GM13977 (cell line): Measurements from ENCODE around the gene MIOS.

Experiments
- DNase-seq: peaks from one replicate; pipeline ENCODE4 v3.0.0; 2012; ENCODE audit warnings: low spot score
- in situ Hi-C: fragments of 300-500 bp; cut with MboI; formaldehyde crosslinking; loops from one replicate; pipeline ENCODE4 v1.12.0; 2022; ENCODE audit warnings: low sequenced_read_pairs, low pct_unique_long_range_greater_than_20kb, mixed read lengths, inconsistent platforms; ENCODE audit not compliant: unreplicated experiment
- TF ChIP-seq, protein P1 (sequence below): IDR thresholded peaks from 2 replicates; pipeline ENCODE4 v1.5.1; 2012; ENCODE audit warnings: mild to moderate bottlenecking, control low read depth; ENCODE audit not compliant: insufficient read depth; ENCODE audit errors: extremely low read depth, missing control alignments

The MIOS gene

DNA sequence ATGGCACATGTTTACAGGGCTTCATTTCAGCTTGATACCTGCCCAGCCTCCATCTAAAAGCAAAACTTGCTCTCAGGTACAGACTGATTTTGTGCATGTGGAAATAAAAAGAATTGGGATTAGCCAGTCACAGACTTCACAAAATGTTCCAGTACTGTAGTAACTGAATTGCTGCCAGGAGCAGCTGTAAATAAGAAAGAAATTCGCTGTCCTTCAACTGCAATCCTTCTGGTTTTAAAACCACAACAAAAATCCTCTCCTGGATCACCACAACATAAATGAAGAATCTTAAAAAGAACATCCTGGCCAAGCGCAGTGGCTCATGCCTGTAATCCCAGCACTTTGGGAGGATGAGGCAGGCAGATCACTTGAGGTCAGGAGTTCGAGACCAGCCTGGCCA lies 3.9 kb upstream of the MIOS start:
- DNase-seq, result no peak
- TF ChIP-seq, protein P1, sequence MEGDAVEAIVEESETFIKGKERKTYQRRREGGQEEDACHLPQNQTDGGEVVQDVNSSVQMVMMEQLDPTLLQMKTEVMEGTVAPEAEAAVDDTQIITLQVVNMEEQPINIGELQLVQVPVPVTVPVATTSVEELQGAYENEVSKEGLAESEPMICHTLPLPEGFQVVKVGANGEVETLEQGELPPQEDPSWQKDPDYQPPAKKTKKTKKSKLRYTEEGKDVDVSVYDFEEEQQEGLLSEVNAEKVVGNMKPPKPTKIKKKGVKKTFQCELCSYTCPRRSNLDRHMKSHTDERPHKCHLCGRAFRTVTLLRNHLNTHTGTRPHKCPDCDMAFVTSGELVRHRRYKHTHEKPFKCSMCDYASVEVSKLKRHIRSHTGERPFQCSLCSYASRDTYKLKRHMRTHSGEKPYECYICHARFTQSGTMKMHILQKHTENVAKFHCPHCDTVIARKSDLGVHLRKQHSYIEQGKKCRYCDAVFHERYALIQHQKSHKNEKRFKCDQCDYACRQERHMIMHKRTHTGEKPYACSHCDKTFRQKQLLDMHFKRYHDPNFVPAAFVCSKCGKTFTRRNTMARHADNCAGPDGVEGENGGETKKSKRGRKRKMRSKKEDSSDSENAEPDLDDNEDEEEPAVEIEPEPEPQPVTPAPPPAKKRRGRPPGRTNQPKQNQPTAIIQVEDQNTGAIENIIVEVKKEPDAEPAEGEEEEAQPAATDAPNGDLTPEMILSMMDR, result no peak
- in situ Hi-C loops, result loop anchor here (10.0 kb wide), 1 partner anchor 308 kb away; no protein-coding TSS in a partner anchor

DNA sequence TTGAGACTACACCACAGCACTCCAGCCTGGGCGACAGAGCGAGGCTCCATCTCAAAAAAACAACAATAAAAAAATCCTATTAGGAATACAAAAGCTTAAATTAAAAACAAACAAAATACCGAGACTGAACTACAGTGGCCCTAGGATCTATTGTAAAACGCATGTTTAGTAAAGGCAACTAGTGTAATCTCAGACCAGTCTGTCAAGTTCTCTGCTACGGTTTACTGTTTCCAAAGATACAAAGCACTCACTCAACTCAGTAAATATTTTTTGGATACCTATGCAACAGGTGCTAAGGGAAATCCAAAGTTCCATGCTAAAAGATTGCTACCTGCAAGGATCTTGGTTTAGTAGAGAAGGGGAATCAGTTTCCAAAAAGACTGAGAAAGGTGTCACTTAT lies 3.4 kb upstream of the MIOS start:
- in situ Hi-C loops, result loop anchor here (10.0 kb wide), 1 partner anchor 308 kb away; no protein-coding TSS in a partner anchor
- DNase-seq, result no peak

DNA sequence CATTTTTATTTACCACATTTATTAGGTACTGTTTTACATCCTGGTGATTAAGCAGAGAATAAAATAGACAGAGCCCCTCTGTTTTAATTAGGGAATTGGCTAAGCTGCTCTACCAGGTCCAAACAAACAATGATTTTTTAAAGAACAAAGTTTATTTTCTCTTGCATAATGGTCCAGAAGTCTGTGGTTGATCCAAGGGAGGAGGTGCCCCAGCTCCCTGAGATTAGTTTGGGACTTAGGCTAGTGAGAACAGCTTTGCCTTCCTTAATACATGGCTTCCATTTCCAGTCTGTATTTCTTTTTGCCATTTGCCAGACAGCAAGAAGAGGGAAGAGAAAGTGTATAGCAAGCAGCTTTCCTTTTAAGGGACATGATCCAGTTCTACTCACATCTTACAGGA lies 2.9 kb upstream of the MIOS start:
- TF ChIP-seq, protein P1, result no peak
- in situ Hi-C loops, result loop anchor here (10.0 kb wide), 1 partner anchor 309 kb away; no protein-coding TSS in a partner anchor
- DNase-seq, result no peak

More for the DNA sequence above, 3.4 kb upstream of the MIOS start:
- TF ChIP-seq, protein P1, result no peak

- no peak for DNase-seq
- in situ Hi-C loops, result loop anchor here (10.0 kb wide), 1 partner anchor 310 kb away; no protein-coding TSS in a partner anchor
- TF ChIP-seq, protein P1, result no peak
These were observed 2.3 kb upstream of the MIOS start for GRCh38 chr7:7564323-7564780.

DNA sequence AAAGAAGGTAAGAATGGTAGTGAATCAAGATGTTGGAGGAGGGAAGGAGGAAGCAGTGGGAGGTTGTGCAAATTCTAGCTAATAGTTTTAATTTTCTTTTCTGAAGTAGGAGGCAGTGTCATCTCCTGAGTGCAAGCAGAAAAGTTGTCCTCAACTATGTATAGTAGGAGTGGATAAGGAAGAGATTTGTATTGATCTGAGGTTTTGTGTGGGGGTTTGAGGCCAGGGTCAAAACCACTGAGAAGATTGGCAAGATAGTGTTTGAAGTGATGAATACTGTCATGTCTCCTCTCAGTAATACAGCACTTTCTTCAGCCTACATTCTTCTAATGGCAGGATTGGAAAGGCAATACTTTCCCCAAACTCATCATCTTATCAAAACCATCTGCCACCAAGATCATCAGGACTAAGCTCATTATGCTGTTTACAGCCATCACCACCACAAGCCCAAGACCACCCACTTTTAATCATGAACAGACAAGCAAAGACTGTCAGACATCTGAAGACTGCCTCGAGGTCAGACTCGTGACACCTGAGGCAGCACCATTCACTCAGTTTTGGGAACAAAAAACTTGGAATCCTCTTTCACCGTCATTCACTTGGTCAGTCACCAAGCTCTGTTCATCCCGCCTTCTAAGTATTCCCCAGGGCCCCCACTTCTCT lies 1.5 kb upstream of the MIOS start:
- TF ChIP-seq, protein P1, result no peak
- in situ Hi-C loops, result loop anchor here (10.0 kb wide), 1 partner anchor 310 kb away; no protein-coding TSS in a partner anchor
- peak; percentile 22 for DNase-seq

DNA sequence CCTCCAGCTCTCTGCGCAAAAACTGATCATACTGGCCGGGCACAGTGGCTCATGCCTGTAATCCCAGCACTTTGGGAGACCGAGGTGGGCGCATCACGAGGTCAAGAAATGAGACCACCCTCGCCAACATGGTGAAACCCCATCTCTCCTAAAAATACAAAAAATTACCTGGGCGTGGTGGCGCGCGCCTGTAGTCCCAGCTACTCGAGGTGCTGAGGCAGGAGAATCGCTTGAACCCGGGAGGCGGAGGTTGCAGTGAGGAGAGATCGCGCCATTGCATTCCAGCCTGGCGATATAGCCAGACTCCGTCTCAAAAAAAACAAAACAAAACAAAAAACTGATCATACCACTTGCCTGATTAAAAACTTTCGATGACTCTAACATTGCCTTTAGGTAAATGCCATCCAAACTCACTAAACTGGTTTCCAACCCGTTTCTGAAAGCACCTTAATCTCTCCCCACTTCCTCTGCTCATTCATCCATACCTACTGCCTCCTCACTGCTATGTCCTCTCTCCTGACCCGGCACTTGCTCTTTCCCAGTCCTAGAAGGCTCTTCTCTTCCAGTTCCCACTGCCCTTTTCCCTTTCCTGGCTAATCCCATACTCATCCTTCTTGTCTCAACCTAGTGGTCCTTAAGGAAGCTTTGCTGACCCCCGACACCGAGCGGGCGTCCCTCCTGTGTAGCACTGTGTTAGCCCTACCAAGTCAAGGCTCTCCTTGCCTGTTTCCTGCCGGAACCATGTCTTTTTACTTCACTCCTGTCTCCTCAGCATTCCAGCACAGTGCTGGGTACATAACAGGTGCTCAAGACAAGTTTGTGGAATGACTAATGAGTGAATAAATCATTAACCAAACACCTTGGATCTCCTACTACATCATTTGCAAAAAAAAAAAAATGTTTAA lies 686 bp upstream of the MIOS start:
- peak; percentile 5 for DNase-seq
- in situ Hi-C loops, result loop anchor here (10.0 kb wide), 1 partner anchor 311 kb away; no protein-coding TSS in a partner anchor
- TF ChIP-seq, protein P1, result no peak
